ENCODE measurements around the gene ITGAV. TPM values are rescaled to one million over a fixed set of nuclear protein-coding genes. Genes with fewer than 3 reads are reported as not detected.

Gene ITGAV
- total and polyA plus RNA-seq, 3 donors from 2014 or later: 23.5 to 93.3 (median 62.2) TPM

DNA sequence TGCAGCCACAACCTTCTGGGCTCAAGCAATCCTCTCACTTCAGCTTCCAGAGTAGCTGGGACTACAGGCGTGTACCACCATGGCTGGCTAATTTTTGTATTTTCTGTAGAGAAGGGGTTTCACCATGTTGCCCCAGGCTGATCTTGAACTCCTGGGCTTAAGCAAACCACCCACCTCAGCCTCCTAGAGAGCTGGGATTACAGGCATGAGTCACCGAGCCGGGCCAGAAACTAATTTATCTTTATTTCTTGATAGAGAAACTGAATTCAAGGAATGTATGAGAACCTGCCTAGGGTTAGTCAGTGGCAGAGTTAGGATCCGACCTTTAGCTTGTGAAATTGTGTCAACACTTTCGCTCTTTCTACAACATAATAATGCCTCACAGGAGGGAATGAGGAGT lies 19.3 kb upstream of the ITGAV start:
- TF ChIP-seq POLR2A (IDR thresholded peaks at IDR 0.05): no peak
- TF ChIP-seq, protein P1, sequence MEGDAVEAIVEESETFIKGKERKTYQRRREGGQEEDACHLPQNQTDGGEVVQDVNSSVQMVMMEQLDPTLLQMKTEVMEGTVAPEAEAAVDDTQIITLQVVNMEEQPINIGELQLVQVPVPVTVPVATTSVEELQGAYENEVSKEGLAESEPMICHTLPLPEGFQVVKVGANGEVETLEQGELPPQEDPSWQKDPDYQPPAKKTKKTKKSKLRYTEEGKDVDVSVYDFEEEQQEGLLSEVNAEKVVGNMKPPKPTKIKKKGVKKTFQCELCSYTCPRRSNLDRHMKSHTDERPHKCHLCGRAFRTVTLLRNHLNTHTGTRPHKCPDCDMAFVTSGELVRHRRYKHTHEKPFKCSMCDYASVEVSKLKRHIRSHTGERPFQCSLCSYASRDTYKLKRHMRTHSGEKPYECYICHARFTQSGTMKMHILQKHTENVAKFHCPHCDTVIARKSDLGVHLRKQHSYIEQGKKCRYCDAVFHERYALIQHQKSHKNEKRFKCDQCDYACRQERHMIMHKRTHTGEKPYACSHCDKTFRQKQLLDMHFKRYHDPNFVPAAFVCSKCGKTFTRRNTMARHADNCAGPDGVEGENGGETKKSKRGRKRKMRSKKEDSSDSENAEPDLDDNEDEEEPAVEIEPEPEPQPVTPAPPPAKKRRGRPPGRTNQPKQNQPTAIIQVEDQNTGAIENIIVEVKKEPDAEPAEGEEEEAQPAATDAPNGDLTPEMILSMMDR (IDR thresholded peaks at IDR 0.05): no peak
- Histone ChIP-seq H3K27me3 (no peaks in the 10 kb centered on the region), H3K27ac (no peak overlapping the region), H3K4me3 (no peak overlapping the region), H3K4me1 (no peaks in the 10 kb centered on the region), H3K9me3 (no peaks in the 10 kb centered on the region), H3K36me3 (ENCODE audit: low read depth, missing control alignments) (no peaks in the 10 kb centered on the region)
- 81 to 89% methylated on average over 5 of the region's 5 CpGs for WGBS, 2 donors
- intact Hi-C loops (cut with DNase I; ENCODE audit: low total_unique reads): no loop called here
- no peak for DNase-seq

DNA sequence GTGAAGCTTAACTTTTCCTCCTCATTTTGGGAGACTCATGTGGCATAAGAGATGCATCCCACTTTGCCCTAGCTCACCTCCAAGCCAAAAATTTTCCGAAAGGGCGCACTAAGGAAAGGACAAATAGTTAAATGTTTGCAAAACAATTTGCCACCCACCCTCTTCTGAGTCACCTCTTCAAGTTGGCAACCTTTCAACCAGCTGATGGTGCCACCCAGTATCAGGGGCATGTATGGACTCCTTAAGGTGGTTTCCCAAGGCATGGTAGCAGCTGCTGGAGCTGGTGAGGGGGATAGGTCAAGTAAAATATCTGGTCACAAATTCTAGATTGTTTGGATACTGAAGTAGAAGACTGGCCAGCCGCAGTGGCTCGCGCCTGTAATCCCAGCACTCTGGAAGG lies 17.2 kb upstream of the ITGAV start:
- intact Hi-C loops (cut with DNase I; ENCODE audit: low total_unique reads): no loop called here
- no peaks in the 10 kb centered on the region for H3K27me3 ChIP-seq
- no peaks in the 10 kb centered on the region for H3K36me3 ChIP-seq (ENCODE audit: low read depth, missing control alignments)
- 95 to 96% methylated on average over 5 of the region's 5 CpGs for WGBS, 2 donors
- no peak overlapping the region for H3K27ac ChIP-seq
- TF ChIP-seq POLR2A (IDR thresholded peaks at IDR 0.05): no peak
- TF ChIP-seq, protein P1 (IDR thresholded peaks at IDR 0.05): no peak
- no peak for DNase-seq
- H3K4me1 ChIP-seq: no peaks in the 10 kb centered on the region
- H3K4me3 ChIP-seq: no peak overlapping the region
- no peaks in the 10 kb centered on the region for H3K9me3 ChIP-seq

DNA sequence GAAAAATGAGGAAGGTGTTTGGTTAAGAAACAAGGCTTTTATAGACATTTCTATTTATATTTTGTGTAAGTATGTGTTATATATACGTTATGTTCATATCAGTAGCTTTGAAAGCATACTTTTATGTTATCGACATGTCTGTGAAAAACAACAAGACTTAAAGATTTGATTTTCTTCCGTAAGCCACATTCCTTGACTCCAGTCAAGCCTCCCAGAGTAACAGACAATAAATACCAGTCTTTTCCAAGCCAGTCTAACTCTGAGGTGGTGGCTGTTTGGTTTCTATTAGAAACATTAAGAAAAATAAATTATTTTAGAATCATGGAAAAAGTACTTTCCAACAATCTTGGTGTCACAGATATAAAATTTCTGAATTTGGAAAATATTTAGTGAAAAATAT lies 16.3 kb upstream of the ITGAV start:
- no peak overlapping the region for H3K27ac ChIP-seq

DNA sequence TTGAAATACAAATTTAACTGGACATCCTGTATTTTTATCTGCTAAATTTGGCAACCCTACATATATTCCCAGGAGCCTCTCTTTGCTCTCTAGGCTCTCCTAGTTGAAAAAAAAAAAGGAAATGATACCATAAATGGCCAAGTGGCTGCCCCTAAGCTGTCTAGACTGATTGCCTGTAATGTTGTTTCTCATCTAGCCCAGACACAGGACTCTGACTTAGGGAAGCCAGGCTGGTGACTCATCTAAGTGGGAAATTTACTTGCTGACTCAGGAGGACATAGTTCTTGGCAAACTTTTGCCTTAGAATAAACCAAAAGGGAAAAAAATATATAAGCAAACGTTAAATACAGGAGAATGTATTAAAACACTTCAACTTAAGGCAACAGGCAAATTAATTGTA lies 14.6 kb upstream of the ITGAV start:
- TF ChIP-seq POLR2A (IDR thresholded peaks at IDR 0.05): no peak
- WGBS, 2 donors: 38 to 39% methylated on average over 1 of the region's 1 CpG

More for the DNA sequence above, 16.3 kb upstream of the ITGAV start:
- Histone ChIP-seq H3K4me1 (no peaks in the 10 kb centered on the region), H3K27me3 (no peaks in the 10 kb centered on the region), H3K36me3 (ENCODE audit: low read depth, missing control alignments) (no peaks in the 10 kb centered on the region), H3K4me3 (no peak overlapping the region), H3K9me3 (no peaks in the 10 kb centered on the region)
- no peak for TF ChIP-seq POLR2A (IDR thresholded peaks at IDR 0.05)
- TF ChIP-seq, protein P1 (IDR thresholded peaks at IDR 0.05): no peak
- intact Hi-C loops (cut with DNase I; ENCODE audit: low total_unique reads): no loop called here
- 87 to 88% methylated on average over 3 of the region's 3 CpGs for WGBS, 2 donors
- no peak for DNase-seq

DNA sequence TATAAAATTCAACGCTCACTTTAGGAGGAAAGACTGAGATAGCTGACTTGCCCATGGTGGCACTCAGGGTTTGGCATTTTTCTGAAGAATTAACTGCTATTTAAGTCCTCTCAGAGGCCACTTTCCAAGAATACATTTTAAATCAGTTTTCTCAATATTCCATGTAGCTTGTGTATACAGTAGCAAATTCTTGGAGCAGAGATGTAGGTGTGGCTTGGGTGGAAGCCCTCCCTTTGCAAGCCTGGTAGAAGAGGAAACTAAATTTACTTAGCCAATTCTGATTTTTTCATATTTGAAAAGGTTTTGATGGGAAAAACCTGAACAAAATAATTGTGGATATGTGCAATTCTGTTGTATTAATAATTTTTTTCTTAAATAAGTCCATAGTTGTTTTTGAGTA lies 14.0 kb upstream of the ITGAV start:
- intact Hi-C loops (cut with DNase I; ENCODE audit: low total_unique reads): no loop called here
- DNase-seq: no peak
- WGBS, 2 donors: 93 to 95% methylated on average over 1 of the region's 1 CpG
- H3K27ac ChIP-seq: no peak overlapping the region
- H3K4me3 ChIP-seq: no peak overlapping the region
- no peaks in the 10 kb centered on the region for H3K4me1 ChIP-seq
- H3K36me3 ChIP-seq (ENCODE audit: low read depth, missing control alignments): no peaks in the 10 kb centered on the region
- TF ChIP-seq, protein P1 (IDR thresholded peaks at IDR 0.05): no peak
- no peak for TF ChIP-seq POLR2A (IDR thresholded peaks at IDR 0.05)
- H3K9me3 ChIP-seq: no peaks in the 10 kb centered on the region
- no peaks in the 10 kb centered on the region for H3K27me3 ChIP-seq

More for the DNA sequence above, 14.6 kb upstream of the ITGAV start:
- intact Hi-C loops (cut with DNase I; ENCODE audit: low total_unique reads): no loop called here
- H3K4me1 ChIP-seq: no peaks in the 10 kb centered on the region
- H3K27me3 ChIP-seq: no peaks in the 10 kb centered on the region
- H3K27ac ChIP-seq: no peak overlapping the region
- no peaks in the 10 kb centered on the region for H3K36me3 ChIP-seq (ENCODE audit: low read depth, missing control alignments)
- H3K4me3 ChIP-seq: no peak overlapping the region
- DNase-seq: no peak
- no peaks in the 10 kb centered on the region for H3K9me3 ChIP-seq
